ENCODE data around the gene KRTAP12-4. TPM values are rescaled to one million over a fixed set of nuclear protein-coding genes. Genes with fewer than 3 reads are reported as not detected.

KRTAP12-4 gene
- total and polyA plus RNA-seq, 9 of the 15 experiments (the other 6 are each of a cell fraction or from before 2014, with no cell fraction given) = not detected

- ATAC-seq (no peak), DNase-seq (ENCODE audit: extremely low read depth in 1 of 4, low spot score in 3 of 4) (no peak), FAIRE-seq (no peak)
- in situ Hi-C loops (cut with MboI) (no loop called here), intact Hi-C loops (cut with micrococcal nuclease) (no loop called here)
- H3K27me3 ChIP-seq (ENCODE audit: control insufficient read depth in 2 of 2, insufficient read depth in 2 of 2, low read length in 2 of 2) = peaks cover 9 to 36% of the 10 kb centered on the region in 2 experiments
- H4K20me1 ChIP-seq (replicated peaks; ENCODE audit: control insufficient read depth, insufficient read depth, low read length) = 0 out of 2 replicates have a peak, but pooled peaks cover 2% of the 10 kb centered on the region
- CTCF ChIA-PET (ENCODE audit: low intra/inter-chr PET ratio) = no interaction called here
- H3K27ac ChIP-seq (ENCODE audit: extremely low read depth, low read depth, low read length) = no peak overlapping the region
- H2AFZ ChIP-seq (ENCODE audit: low read depth, low read length) = no peak overlapping the region
- H3K4me1 ChIP-seq (replicated peaks in 1 of 2; ENCODE audit: control insufficient read depth in 2 of 2, insufficient read depth in 2 of 2, low read length in 2 of 2) = peaks cover 0 to 6% of the 10 kb centered on the region in 2 experiments; a peak in 2 of 5 replicates
- no peaks in the 10 kb centered on the region for H3K79me2 ChIP-seq (ENCODE audit: control insufficient read depth, insufficient read depth, low read length)
- whole genome bisulfite sequencing (ENCODE audit: insufficient coverage, low coverage, missing lambda C conversion rate) = 3% methylated on average over 11 of the region's 11 CpGs
- H3K36me3 ChIP-seq (ENCODE audit: control insufficient read depth, insufficient read depth, low read length) = no peaks in the 10 kb centered on the region
- no peak overlapping the region for H3K4me3 ChIP-seq
- POLR2A ChIA-PET = interaction anchor here (1.6 kb wide), 1 partner anchor 10 kb away, joined by 4 read pairs; no protein-coding TSS in a partner anchor
- no peak overlapping the region for H3K4me2 ChIP-seq (ENCODE audit: insufficient read depth, low read length)
- BruUV-seq (replicated peaks) = no TSS peak
- no peaks in the 10 kb centered on the region for H3K9me3 ChIP-seq (replicated peaks; ENCODE audit: control insufficient read depth, insufficient read depth, low read depth, low read length)
- no peaks in the 10 kb centered on the region for H3K9me1 ChIP-seq (ENCODE audit: control insufficient read depth, insufficient read depth, low read length)
- H3K9ac ChIP-seq (ENCODE audit: insufficient read depth in 1 of 2, low read depth in 2 of 2, low read length in 2 of 2) = no peak overlapping the region
- TF ChIP-seq E2F5 (CRISPR knock-in tag; IDR thresholded peaks at IDR 0.05) (no peak), RBM34 (IDR thresholded peaks at IDR 0.05; ENCODE audit: borderline replicate concordance, insufficient read depth, low read length) (no peak), DPF2 (IDR thresholded peaks at IDR 0.05) (no peak), ZHX1 (conservative IDR thresholded peaks at IDR 0.05; ENCODE audit: low read length) (no peak), TFAM (CRISPR knock-in tag; conservative IDR thresholded peaks at IDR 0.05) (no peak), MAFF (IDR thresholded peaks at IDR 0.05; ENCODE audit: low read length) (no peak), CBX3 (IDR thresholded peaks at IDR 0.05; ENCODE audit: borderline replicate concordance in 1 of 2, low read length in 2 of 2) (no peak), E2F1 (CRISPR knock-in tag; IDR thresholded peaks at IDR 0.05) (no peak), REST (IDR thresholded peaks at IDR 0.05; ENCODE audit: borderline replicate concordance) (no peak), REST (CRISPR knock-in tag; IDR thresholded peaks at IDR 0.05; ENCODE audit: low read depth) (no peak)
These were observed 26.7 kb upstream of the KRTAP12-4 start for GRCh38 chr21:44681152-44681551.
